ENCODE data around the gene TDRD10.
A peak's percentile ranks its signal among the peaks of the same experiment; 100 is the strongest.
"Not testable (repeated sequence)": the region's sequence is repeated elsewhere in the genome, so short reads cannot be mapped to it uniquely, and the experiment has no call there.

The TDRD10 gene

GRCh38 chr1:154479764-154480421, 22.1 kb upstream of the TDRD10 start:
- peak; percentile 57 for DNase-seq

- DNase-seq, result peak; percentile 72
Measured at GRCh38 chr1:154481053-154481452, 21.0 kb upstream of the TDRD10 start.

- DNase-seq, result no peak
Measured at GRCh38 chr1:154483941-154484803, 17.8 kb upstream of the TDRD10 start.

GRCh38 chr1:154485106-154485505, 16.9 kb upstream of the TDRD10 start:
- no peak for DNase-seq

- no peak for DNase-seq
Measured at GRCh38 chr1:154485910-154486496, 16.0 kb upstream of the TDRD10 start.

- not testable (repeated sequence) for DNase-seq
Measured at GRCh38 chr1:154486756-154487155, 15.3 kb upstream of the TDRD10 start.

GRCh38 chr1:154488922-154489321, 13.1 kb upstream of the TDRD10 start:
- peak; percentile 7 for DNase-seq

GRCh38 chr1:154489695-154490274, 12.2 kb upstream of the TDRD10 start:
- DNase-seq, result no peak

GRCh38 chr1:154490317-154490716, 11.7 kb upstream of the TDRD10 start:
- DNase-seq, result no peak

- no peak for DNase-seq
Measured at GRCh38 chr1:154492115-154492514, 9.9 kb upstream of the TDRD10 start.

GRCh38 chr1:154493276-154493675, 8.7 kb upstream of the TDRD10 start:
- no peak for DNase-seq

GRCh38 chr1:154495496-154496273, 6.3 kb upstream of the TDRD10 start:
- no peak for DNase-seq

- DNase-seq, result no peak
Measured at GRCh38 chr1:154496383-154496782, 5.6 kb upstream of the TDRD10 start.

- no peak for DNase-seq
Measured at GRCh38 chr1:154497026-154497806, 4.8 kb upstream of the TDRD10 start.

- no peak for DNase-seq
Measured at GRCh38 chr1:154499446-154499845, 2.6 kb upstream of the TDRD10 start.

GRCh38 chr1:154500533-154500932, 1.5 kb upstream of the TDRD10 start:
- DNase-seq, result no peak

- no peak for DNase-seq
Measured at GRCh38 chr1:154501423-154502065, 475 bp upstream of the TDRD10 start.

GRCh38 chr1:154502744-154503115, 711 bp downstream of the TDRD10 start:
- no peak for DNase-seq

GRCh38 chr1:154503898-154504297, 1.9 kb downstream of the TDRD10 start:
- no peak for DNase-seq

- no peak for DNase-seq
Measured at GRCh38 chr1:154512760-154513159, 10.7 kb downstream of the TDRD10 start.

GRCh38 chr1:154514066-154514553, 12.1 kb downstream of the TDRD10 start:
- no peak for DNase-seq
